ENCODE results near the gene STK11IP. TPM values are rescaled to one million over a fixed set of nuclear protein-coding genes. Genes with fewer than 3 reads are reported as not detected.

The STK11IP gene
- total and polyA plus RNA-seq, 3 donors from 2014 or later: 81.9 to 134 (median 130) TPM

DNA sequence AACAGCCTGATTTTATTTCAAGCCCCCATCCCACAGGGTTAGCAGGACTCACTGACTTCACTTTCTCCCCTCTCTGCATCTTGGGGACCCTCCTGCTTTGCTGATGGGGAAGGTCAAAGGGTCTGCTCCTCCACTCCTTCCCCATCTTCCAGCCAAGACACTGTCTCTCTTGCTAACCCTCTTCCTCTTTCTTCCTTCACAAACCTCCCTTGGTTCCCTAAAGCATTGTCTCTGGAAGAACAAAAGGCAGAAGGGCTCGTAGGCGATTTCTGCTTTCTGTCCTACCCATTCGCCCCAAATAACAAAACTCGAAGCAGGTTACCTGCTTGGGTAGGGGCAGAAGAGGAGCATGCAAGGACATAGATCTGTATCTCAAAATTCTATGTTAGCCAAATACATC lies 24.3 kb downstream of the STK11IP start:
- H3K36me3 ChIP-seq (ENCODE audit: low read depth, missing control alignments): no peaks in the 10 kb centered on the region
- 82 to 88% methylated on average over 4 of the region's 4 CpGs for WGBS, 2 donors
- no peaks in the 10 kb centered on the region for H3K27me3 ChIP-seq
- no peaks in the 10 kb centered on the region for H3K9me3 ChIP-seq
- DNase-seq: no peak
- no peak overlapping the region for H3K4me3 ChIP-seq
- no peak for TF ChIP-seq POLR2A (IDR thresholded peaks at IDR 0.05)
- TF ChIP-seq, protein P1, sequence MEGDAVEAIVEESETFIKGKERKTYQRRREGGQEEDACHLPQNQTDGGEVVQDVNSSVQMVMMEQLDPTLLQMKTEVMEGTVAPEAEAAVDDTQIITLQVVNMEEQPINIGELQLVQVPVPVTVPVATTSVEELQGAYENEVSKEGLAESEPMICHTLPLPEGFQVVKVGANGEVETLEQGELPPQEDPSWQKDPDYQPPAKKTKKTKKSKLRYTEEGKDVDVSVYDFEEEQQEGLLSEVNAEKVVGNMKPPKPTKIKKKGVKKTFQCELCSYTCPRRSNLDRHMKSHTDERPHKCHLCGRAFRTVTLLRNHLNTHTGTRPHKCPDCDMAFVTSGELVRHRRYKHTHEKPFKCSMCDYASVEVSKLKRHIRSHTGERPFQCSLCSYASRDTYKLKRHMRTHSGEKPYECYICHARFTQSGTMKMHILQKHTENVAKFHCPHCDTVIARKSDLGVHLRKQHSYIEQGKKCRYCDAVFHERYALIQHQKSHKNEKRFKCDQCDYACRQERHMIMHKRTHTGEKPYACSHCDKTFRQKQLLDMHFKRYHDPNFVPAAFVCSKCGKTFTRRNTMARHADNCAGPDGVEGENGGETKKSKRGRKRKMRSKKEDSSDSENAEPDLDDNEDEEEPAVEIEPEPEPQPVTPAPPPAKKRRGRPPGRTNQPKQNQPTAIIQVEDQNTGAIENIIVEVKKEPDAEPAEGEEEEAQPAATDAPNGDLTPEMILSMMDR (IDR thresholded peaks at IDR 0.05): no peak
- H3K27ac ChIP-seq: no peak overlapping the region
- peaks cover 17% of the 10 kb centered on the region for H3K4me1 ChIP-seq
- intact Hi-C loops (cut with DNase I; ENCODE audit: low total_unique reads): no loop called here

DNA sequence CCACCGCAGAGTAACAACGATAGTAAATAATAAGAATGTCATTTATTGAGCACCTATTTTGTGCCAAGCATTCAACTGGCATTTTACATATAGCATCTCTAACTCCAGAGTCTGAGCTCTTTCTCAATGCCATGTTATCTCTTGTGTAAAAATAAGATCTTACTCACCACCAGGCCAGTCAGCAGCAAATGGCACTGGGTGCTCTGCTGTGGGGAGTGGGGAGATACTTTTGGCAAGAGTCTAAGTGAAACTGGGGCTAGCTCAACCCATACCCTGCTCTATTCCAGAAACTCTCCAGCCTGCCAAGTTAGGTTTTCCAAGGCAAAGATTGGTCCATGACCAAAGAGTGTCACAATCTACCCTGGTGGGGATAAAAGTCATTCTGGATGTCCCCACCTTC lies 24.8 kb downstream of the STK11IP start:
- Histone ChIP-seq H3K27ac (no peak overlapping the region), H3K36me3 (ENCODE audit: low read depth, missing control alignments) (no peaks in the 10 kb centered on the region), H3K27me3 (no peaks in the 10 kb centered on the region), H3K9me3 (no peaks in the 10 kb centered on the region), H3K4me3 (no peak overlapping the region), H3K4me1 (peaks cover 17% of the 10 kb centered on the region)
- no peak for TF ChIP-seq POLR2A (IDR thresholded peaks at IDR 0.05)
- TF ChIP-seq, protein P1 (IDR thresholded peaks at IDR 0.05): no peak
- WGBS, 2 donors: 88 to 100% methylated on average over 2 of the region's 2 CpGs
- intact Hi-C loops (cut with DNase I; ENCODE audit: low total_unique reads): no loop called here
- DNase-seq: no peak

DNA sequence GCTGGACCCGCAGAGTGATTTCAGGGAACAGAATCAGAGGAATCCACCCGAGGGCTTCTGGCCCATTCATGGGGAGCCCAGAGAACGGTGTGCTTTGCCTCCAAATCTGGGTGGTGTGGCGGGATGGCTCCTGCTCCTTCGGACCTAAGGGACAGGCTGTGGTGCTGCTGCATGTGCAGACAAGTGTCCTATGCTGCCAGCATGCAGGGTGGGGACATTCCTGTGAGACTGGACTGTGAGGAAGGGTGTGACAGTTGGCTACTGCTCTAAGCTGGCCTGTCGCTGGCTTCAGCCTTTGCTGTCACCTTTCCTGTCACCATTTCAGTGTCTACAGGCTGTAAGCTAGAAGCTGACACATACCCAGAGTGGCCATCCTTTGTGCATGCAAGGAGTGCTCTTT lies 26.9 kb downstream of the STK11IP start:
- TF ChIP-seq POLR2A (IDR thresholded peaks at IDR 0.05): no peak
- TF ChIP-seq, protein P1 (IDR thresholded peaks at IDR 0.05): no peak
- Histone ChIP-seq H3K27ac (no peak overlapping the region), H3K4me3 (no peak overlapping the region), H3K27me3 (no peaks in the 10 kb centered on the region), H3K9me3 (no peaks in the 10 kb centered on the region), H3K4me1 (peaks cover 26% of the 10 kb centered on the region), H3K36me3 (ENCODE audit: low read depth, missing control alignments) (no peaks in the 10 kb centered on the region)
- no peak for DNase-seq
- intact Hi-C loops (cut with DNase I; ENCODE audit: low total_unique reads): no loop called here
- WGBS, 2 donors: 86 to 90% methylated on average over 6 of the region's 6 CpGs

DNA sequence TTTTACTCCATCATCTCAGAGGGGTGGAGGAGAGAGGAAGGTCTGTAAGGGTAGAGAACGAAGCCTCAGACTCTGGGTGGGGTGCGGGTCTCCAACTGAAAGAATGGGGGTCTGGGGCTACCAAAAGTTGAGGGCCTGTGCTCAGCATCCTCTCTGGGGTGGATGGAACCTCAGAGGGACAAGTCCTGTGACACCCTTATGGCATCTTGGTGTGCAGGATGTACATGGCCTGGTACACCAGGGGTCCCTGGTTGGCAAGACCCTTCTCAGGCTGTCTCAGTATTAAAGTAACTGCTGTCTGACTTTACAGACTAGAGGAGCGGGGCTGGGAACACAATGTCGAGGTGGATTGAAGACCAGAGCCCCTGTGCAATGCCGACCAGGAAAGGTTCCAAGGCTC lies 27.5 kb downstream of the STK11IP start:
- intact Hi-C loops (cut with DNase I; ENCODE audit: low total_unique reads): no loop called here
- Histone ChIP-seq H3K9me3 (no peaks in the 10 kb centered on the region), H3K36me3 (ENCODE audit: low read depth, missing control alignments) (no peaks in the 10 kb centered on the region), H3K4me1 (peaks cover 29% of the 10 kb centered on the region), H3K27me3 (no peaks in the 10 kb centered on the region), H3K27ac (no peak overlapping the region), H3K4me3 (no peak overlapping the region)
- no peak for DNase-seq
- WGBS, 2 donors: 95% methylated on average over 5 of the region's 5 CpGs
- TF ChIP-seq, protein P1 (IDR thresholded peaks at IDR 0.05): no peak
- no peak for TF ChIP-seq POLR2A (IDR thresholded peaks at IDR 0.05)

DNA sequence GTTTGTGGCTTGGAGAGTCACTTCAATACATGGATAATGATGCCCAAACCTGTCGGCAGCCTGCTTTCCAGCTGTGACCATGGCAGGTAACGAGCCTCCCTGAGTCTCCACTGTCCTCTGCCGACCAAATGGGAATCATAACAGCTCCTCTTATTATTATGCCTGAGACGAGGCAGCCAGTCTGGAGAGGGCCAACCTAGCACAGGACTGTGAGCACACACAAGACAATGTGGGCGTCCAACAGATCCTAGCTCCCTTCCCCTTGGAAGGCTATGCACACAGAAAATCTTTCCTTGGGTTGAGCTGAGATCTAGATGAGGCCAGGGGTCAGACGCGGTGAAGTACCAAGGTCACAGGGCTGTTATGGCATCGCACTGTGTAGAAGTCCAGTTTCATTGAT lies 28.9 kb downstream of the STK11IP start:
- H3K4me1 ChIP-seq: peaks cover 36% of the 10 kb centered on the region
- peak; percentile 57 for DNase-seq
- intact Hi-C loops (cut with DNase I; ENCODE audit: low total_unique reads): no loop called here
- H3K9me3 ChIP-seq: no peaks in the 10 kb centered on the region
- TF ChIP-seq POLR2A (IDR thresholded peaks at IDR 0.05): no peak
- TF ChIP-seq, protein P1 (IDR thresholded peaks at IDR 0.05): no peak
- H3K27ac ChIP-seq: peak overlapping the region; percentile 22 to 90
- H3K27me3 ChIP-seq: no peaks in the 10 kb centered on the region
- peak overlapping the region in 1 of 2 donors; percentile 38 for H3K4me3 ChIP-seq
- 20 to 26% methylated on average over 8 of the region's 8 CpGs for WGBS, 2 donors
- H3K36me3 ChIP-seq (ENCODE audit: low read depth, missing control alignments): no peaks in the 10 kb centered on the region
